HEK293 (cell line): ENCODE measurements around the gene TYW5.
A peak's percentile ranks its signal among the peaks of the same experiment; 100 is the strongest.

Experiments used
- CTCF ChIA-PET: fragments of 350-600 bp; formaldehyde crosslinking; extraction: SDS; loops from one replicate; lab custom pipeline; 2021; ENCODE audit warnings: antibody characterized with exemption; lab: Yijun Ruan, JAX
- POLR2A ChIA-PET: fragments of 300-600 bp; formaldehyde crosslinking; extraction: SDS; loops from one replicate; lab custom pipeline; 2020; ENCODE audit warnings: antibody characterized with exemption, inconsistent platforms; lab: Yijun Ruan, JAX
- H3K27ac ChIP-seq: fragments of 200-500 bp; sonication (Bioruptor generic); 2 replicates; pipeline ENCODE4 v1.5.1; 2014; ENCODE audit warnings: low read depth, low read length, control low read depth, inconsistent platforms; ENCODE audit errors: extremely low read depth
- H3K36me3 ChIP-seq, 2 experiments: fragments of 200-500 bp in 1 of 2; sonication (Bioruptor generic) in 1 of 2; 1 replicate in 1 of 2; 2 replicates in 1 of 2; pipeline ENCODE4 v1.5.1; 2014 to 2017; ENCODE audit warnings: inconsistent platforms in 2 of 2, low read length in 2 of 2; ENCODE audit not compliant: control insufficient read depth in 2 of 2, insufficient read depth in 1 of 2
- H3K4me1 ChIP-seq: fragments of 200-500 bp; sonication (Bioruptor generic); 2 replicates; pipeline ENCODE4 v1.5.1; 2014; ENCODE audit warnings: mild to moderate bottlenecking, low read length, inconsistent platforms; ENCODE audit not compliant: control insufficient read depth, insufficient read depth
- H3K4me3 ChIP-seq: 2 replicates; pipeline ENCODE4 v1.5.1; 2011; ENCODE audit warnings: low read depth, mild to moderate bottlenecking, control low read depth, low read length, moderate library complexity
- H3K9me3 ChIP-seq: fragments of 200-500 bp; sonication (Bioruptor generic); 2 replicates; pipeline ENCODE4 v1.5.1; 2014; ENCODE audit warnings: low read depth, low read length, inconsistent platforms; ENCODE audit not compliant: control insufficient read depth, insufficient read depth
- RBAK ChIP-seq: fragments of 450-650 bp; formaldehyde crosslinking; IDR thresholded peaks from 2 replicates; pipeline ENCODE4 v1.5.1; 2016; ENCODE audit warnings: missing biosample characterization, missing genetic modification characterization
- REPIN1 ChIP-seq: fragments of 450-650 bp; formaldehyde crosslinking; IDR thresholded peaks from 2 replicates; pipeline ENCODE4 v1.5.1; 2017; ENCODE audit warnings: missing biosample characterization, missing genetic modification characterization, low read depth
- SP7 ChIP-seq: fragments of 450-650 bp; formaldehyde crosslinking; IDR thresholded peaks from 2 replicates; pipeline ENCODE4 v1.5.1; 2016; ENCODE audit warnings: missing biosample characterization, missing genetic modification characterization
- YY1 ChIP-seq: fragments of 450-650 bp; formaldehyde crosslinking; IDR thresholded peaks from 2 replicates; pipeline ENCODE4 v1.5.1; 2018; ENCODE audit warnings: missing biosample characterization, missing genetic modification characterization
- ZNF112 ChIP-seq: fragments of 450-650 bp; formaldehyde crosslinking; IDR thresholded peaks from 2 replicates; pipeline ENCODE4 v1.5.0; 2017; ENCODE audit warnings: missing biosample characterization, missing genetic modification characterization
- ZNF114 ChIP-seq: fragments of 450-650 bp; formaldehyde crosslinking; IDR thresholded peaks from 2 replicates; pipeline ENCODE4 v1.5.0; 2017; ENCODE audit warnings: missing biosample characterization, missing genetic modification characterization
- ZNF169 ChIP-seq: fragments of 450-650 bp; formaldehyde crosslinking; IDR thresholded peaks from 2 replicates; pipeline ENCODE4 v1.5.1; 2016; ENCODE audit warnings: missing biosample characterization, missing genetic modification characterization
- ZNF175 ChIP-seq: fragments of 450-650 bp; formaldehyde crosslinking; IDR thresholded peaks from 2 replicates; pipeline ENCODE4 v1.5.1; 2016; ENCODE audit warnings: missing biosample characterization, missing genetic modification characterization
- ZNF24 ChIP-seq: fragments of 450-650 bp; formaldehyde crosslinking; IDR thresholded peaks from 2 replicates; pipeline ENCODE4 v1.5.1; 2016; ENCODE audit warnings: missing biosample characterization, missing genetic modification characterization
- ZNF354C ChIP-seq: fragments of 450-650 bp; formaldehyde crosslinking; IDR thresholded peaks from 2 replicates; pipeline ENCODE4 v1.5.1; 2016; ENCODE audit warnings: missing biosample characterization, missing genetic modification characterization, low read depth, borderline replicate concordance
- ZNF558 ChIP-seq: fragments of 450-650 bp; formaldehyde crosslinking; IDR thresholded peaks from 2 replicates; pipeline ENCODE4 v1.5.1; 2016; ENCODE audit warnings: missing biosample characterization, missing genetic modification characterization
- ZNF623 ChIP-seq: fragments of 450-650 bp; formaldehyde crosslinking; IDR thresholded peaks from 2 replicates; pipeline ENCODE4 v1.5.1; 2016; ENCODE audit warnings: missing biosample characterization, missing genetic modification characterization
- ZNF664 ChIP-seq: fragments of 450-650 bp; formaldehyde crosslinking; IDR thresholded peaks from 2 replicates; pipeline ENCODE4 v1.5.1; 2016; ENCODE audit warnings: missing biosample characterization, missing genetic modification characterization
- ZNF670 ChIP-seq: fragments of 450-650 bp; formaldehyde crosslinking; IDR thresholded peaks from 2 replicates; pipeline ENCODE4 v1.5.1; 2016; ENCODE audit warnings: missing biosample characterization, missing genetic modification characterization, low read depth
- TF ChIP-seq, protein P1 (sequence below): fragments of 450-650 bp; formaldehyde crosslinking; IDR thresholded peaks from 2 replicates; pipeline ENCODE4 v1.5.1; 2016; ENCODE audit warnings: missing biosample characterization, missing genetic modification characterization, low read depth
- TF ChIP-seq, protein P2 (sequence below): fragments of 450-650 bp; formaldehyde crosslinking; IDR thresholded peaks from 2 replicates; pipeline ENCODE4 v1.5.1; 2017; ENCODE audit warnings: missing biosample characterization, missing genetic modification characterization
- TF ChIP-seq, protein P3 (sequence below): fragments of 450-650 bp; formaldehyde crosslinking; IDR thresholded peaks from 2 replicates; pipeline ENCODE4 v1.5.1; 2016; ENCODE audit warnings: missing biosample characterization, missing genetic modification characterization

Gene TYW5

DNA sequence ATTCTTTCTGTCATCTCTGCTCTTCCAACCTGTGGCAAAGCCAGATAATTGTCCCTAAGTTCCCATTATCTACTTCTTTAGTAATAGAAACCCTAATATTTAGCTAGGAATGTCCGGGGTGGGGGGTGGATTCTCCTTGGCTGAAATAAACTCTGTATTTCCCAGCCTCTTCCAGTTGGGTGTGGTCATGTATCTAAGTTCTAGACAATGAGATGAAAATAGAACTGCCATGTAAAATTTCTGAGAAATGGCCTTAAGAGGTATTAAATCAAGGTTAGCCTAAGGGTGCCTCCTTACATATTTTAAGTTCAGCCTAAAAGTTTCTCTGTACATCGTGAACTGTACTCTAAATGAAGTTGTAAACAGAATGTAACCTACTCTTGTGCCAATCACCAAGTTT, 39.6 kb upstream of the TYW5 start:
- no peak for TF ChIP-seq RBAK (tag by site-specific recombination)
- TF ChIP-seq ZNF114 (tag by site-specific recombination) = no peak
- TF ChIP-seq, protein P1, sequence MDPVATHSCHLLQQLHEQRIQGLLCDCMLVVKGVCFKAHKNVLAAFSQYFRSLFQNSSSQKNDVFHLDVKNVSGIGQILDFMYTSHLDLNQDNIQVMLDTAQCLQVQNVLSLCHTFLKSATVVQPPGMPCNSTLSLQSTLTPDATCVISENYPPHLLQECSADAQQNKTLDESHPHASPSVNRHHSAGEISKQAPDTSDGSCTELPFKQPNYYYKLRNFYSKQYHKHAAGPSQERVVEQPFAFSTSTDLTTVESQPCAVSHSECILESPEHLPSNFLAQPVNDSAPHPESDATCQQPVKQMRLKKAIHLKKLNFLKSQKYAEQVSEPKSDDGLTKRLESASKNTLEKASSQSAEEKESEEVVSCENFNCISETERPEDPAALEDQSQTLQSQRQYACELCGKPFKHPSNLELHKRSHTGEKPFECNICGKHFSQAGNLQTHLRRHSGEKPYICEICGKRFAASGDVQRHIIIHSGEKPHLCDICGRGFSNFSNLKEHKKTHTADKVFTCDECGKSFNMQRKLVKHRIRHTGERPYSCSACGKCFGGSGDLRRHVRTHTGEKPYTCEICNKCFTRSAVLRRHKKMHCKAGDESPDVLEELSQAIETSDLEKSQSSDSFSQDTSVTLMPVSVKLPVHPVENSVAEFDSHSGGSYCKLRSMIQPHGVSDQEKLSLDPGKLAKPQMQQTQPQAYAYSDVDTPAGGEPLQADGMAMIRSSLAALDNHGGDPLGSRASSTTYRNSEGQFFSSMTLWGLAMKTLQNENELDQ (tag by site-specific recombination) = no peak
- TF ChIP-seq ZNF24 (tag by site-specific recombination) = no peak
- TF ChIP-seq, protein P2, sequence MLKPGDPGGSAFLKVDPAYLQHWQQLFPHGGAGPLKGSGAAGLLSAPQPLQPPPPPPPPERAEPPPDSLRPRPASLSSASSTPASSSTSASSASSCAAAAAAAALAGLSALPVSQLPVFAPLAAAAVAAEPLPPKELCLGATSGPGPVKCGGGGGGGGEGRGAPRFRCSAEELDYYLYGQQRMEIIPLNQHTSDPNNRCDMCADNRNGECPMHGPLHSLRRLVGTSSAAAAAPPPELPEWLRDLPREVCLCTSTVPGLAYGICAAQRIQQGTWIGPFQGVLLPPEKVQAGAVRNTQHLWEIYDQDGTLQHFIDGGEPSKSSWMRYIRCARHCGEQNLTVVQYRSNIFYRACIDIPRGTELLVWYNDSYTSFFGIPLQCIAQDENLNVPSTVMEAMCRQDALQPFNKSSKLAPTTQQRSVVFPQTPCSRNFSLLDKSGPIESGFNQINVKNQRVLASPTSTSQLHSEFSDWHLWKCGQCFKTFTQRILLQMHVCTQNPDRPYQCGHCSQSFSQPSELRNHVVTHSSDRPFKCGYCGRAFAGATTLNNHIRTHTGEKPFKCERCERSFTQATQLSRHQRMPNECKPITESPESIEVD (tag by site-specific recombination) = no peak
- TF ChIP-seq ZNF354C (tag by site-specific recombination) = no peak
- no peak for TF ChIP-seq ZNF169
- TF ChIP-seq SP7 (tag by site-specific recombination) = no peak
- TF ChIP-seq, protein P3, sequence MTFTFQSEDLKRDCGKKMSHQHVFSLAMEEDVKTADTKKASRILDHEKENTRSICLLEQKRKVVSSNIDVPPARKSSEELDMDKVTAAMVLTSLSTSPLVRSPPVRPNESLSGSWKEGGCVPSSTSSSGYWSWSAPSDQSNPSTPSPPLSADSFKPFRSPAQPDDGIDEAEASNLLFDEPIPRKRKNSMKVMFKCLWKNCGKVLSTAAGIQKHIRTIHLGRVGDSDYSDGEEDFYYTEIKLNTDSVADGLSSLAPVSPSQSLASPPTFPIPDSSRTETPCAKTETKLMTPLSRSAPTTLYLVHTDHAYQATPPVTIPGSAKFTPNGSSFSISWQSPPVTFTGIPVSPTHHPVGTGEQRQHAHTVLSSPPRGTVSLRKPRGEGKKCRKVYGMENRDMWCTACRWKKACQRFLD = no peak
- no peak for TF ChIP-seq ZNF558 (tag by site-specific recombination)
- ChIA-PET POLR2A (no interaction called here), CTCF (interaction anchor here (2.7 kb wide), 1 partner anchor 9 kb away, joined by 12 read pairs; no protein-coding TSS in a partner anchor)
- Histone ChIP-seq H3K27ac (no peak overlapping the region), H3K9me3 (no peaks in the 10 kb centered on the region), H3K4me1 (no peaks in the 10 kb centered on the region), H3K4me3 (no peak overlapping the region), H3K36me3 (no peaks in the 10 kb centered on the region)

DNA sequence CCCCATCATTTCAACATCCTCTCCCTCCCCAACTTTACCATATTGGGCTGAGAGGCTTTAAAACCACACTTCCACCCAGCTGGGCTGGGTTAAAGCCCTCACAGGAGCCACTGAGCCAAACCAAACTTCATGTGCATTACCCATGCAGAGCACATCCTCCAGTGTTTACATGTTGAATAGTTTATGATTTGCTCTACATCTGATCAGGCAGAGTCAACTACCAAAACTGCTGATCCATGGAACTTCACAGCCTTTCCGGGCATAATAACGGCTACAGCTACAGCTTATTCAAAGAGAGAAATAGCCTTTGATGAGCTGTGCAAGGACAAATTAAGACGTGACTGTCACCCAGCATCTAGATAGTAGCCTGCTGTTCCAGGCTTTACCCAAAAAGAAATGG, 39.1 kb upstream of the TYW5 start:
- TF ChIP-seq ZNF175 (no peak), ZNF670 (tag by site-specific recombination) (no peak), ZNF664 (tag by site-specific recombination) (no peak), YY1 (tag by site-specific recombination) (no peak), ZNF112 (tag by site-specific recombination) (no peak)
- CTCF ChIA-PET = interaction anchor here (2.7 kb wide), 1 partner anchor 9 kb away, joined by 12 read pairs; no protein-coding TSS in a partner anchor
- H3K27ac ChIP-seq = no peak overlapping the region
- H3K9me3 ChIP-seq = no peaks in the 10 kb centered on the region
- H3K36me3 ChIP-seq = no peaks in the 10 kb centered on the region
- H3K4me1 ChIP-seq = no peaks in the 10 kb centered on the region
- H3K4me3 ChIP-seq = no peak overlapping the region
- POLR2A ChIA-PET = no interaction called here

DNA sequence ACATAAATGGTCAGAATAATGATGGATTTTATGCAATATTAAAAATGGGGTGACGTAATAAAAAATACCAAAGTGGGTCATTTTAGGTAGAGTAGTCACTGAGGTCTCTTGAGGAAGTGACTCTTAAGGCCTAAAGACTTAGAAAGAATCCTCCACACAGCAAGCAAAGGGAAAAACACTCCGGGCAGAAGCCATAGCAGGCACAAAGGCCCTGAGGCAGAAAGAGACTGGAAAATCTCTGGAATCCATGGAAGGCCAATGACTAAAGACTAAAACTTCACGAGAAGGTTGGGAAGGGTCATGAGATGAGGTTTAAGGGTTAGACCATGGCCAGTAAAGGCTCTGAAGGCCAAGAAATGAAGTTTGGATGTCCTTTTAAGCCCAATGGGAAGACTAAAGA, 37.0 kb upstream of the TYW5 start:
- peaks cover 3% of the 10 kb centered on the region; the same call in 1 of the 2 replicates for H3K4me1 ChIP-seq
- CTCF ChIA-PET = no interaction called here
- no peaks in the 10 kb centered on the region for H3K9me3 ChIP-seq
- POLR2A ChIA-PET = no interaction called here
- H3K36me3 ChIP-seq = no peaks in the 10 kb centered on the region
- no peak overlapping the region for H3K4me3 ChIP-seq
- no peak overlapping the region for H3K27ac ChIP-seq
- TF ChIP-seq ZNF623 (tag by site-specific recombination) (peak; percentile 54), REPIN1 (tag by site-specific recombination) (no peak)
- TF ChIP-seq, all 188 proteins: peak for 1
